Ovary (tissue), 3 donors: ENCODE measurements around the gene CGB2.

Experiments
- POLR2A ChIP-seq: fragments of 450-650 bp; IDR thresholded peaks from one replicate; pipeline ENCODE4 v1.6.1; 2017; ENCODE audit warnings: antibody characterized with exemption, mild to moderate bottlenecking, moderate library complexity
- TF ChIP-seq, protein P1 (sequence below), 3 donors: fragments of 450-650 bp in 2 of 3; fragments of 200-600 bp in 1 of 3; IDR thresholded peaks; one replicate each; pipeline versions ENCODE4 v1.5.1 to v1.8.0; 2016 to 2022; ENCODE audit warnings: antibody characterized with exemption in 3 of 3, mild to moderate bottlenecking in 1 of 3
- donor health status: DM: no; HTN: no; CAD: no.

DNA sequence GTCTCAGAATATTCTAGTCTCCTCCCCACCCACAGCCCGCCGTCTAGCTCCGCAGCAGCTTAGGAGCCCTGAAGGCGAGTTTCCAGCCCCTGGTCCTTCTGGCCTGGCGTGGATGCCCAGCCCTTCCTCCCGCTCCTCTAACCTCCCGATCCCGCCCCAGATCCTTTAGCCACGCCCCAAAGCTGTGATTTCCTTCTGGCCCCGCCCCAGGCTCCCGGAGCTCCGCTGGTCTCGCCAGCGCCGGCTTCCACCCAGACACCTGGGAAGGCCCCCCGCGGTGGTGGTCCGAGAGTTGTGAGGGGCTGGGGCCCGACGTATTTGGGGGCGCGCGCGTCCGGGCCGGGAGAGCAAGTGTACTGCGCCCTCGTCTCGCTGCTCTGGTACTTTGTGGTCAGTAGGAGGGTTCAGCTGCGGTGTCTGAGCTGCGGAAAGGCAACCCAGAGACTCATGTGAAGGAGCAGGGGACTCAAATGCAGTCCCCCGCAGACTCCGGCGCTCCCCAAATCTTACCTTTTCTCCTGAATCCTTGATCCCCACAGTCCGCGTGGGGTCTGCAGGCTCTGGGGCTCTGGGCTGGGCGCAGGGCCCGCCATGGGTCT, 26.0 kb downstream of the CGB2 start, which contains the start of gene CGB7:
- TF ChIP-seq, protein P1, sequence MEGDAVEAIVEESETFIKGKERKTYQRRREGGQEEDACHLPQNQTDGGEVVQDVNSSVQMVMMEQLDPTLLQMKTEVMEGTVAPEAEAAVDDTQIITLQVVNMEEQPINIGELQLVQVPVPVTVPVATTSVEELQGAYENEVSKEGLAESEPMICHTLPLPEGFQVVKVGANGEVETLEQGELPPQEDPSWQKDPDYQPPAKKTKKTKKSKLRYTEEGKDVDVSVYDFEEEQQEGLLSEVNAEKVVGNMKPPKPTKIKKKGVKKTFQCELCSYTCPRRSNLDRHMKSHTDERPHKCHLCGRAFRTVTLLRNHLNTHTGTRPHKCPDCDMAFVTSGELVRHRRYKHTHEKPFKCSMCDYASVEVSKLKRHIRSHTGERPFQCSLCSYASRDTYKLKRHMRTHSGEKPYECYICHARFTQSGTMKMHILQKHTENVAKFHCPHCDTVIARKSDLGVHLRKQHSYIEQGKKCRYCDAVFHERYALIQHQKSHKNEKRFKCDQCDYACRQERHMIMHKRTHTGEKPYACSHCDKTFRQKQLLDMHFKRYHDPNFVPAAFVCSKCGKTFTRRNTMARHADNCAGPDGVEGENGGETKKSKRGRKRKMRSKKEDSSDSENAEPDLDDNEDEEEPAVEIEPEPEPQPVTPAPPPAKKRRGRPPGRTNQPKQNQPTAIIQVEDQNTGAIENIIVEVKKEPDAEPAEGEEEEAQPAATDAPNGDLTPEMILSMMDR (IDR thresholded peaks at IDR 0.05) = no peak
- TF ChIP-seq POLR2A = no peak
